H9 (cell line): ENCODE measurements around the gene DCAF10. TPM values are rescaled to one million over a fixed set of nuclear protein-coding genes. Genes with fewer than 3 reads are reported as not detected.

ENCODE experiments used
- DNase-seq: peaks from one replicate; pipeline ENCODE4 v3.0.0-alpha.2; 2017
- H2AFZ ChIP-seq: one replicate; pipeline ENCODE4 v1.6.1; 2013; ENCODE audit warnings: mild to moderate bottlenecking, low read length, control low read depth, moderate library complexity
- H2AK5ac ChIP-seq: 2 replicates; pipeline ENCODE4 v1.6.1; 2013; ENCODE audit warnings: low read length, control low read depth, mixed read lengths; ENCODE audit not compliant: insufficient read length
- H2BK120ac ChIP-seq: one replicate; pipeline ENCODE4 v1.6.1; 2013; ENCODE audit warnings: low read depth, mild to moderate bottlenecking, low read length, control low read depth, inconsistent platforms; ENCODE audit not compliant: poor library complexity, severe bottlenecking
- H2BK12ac ChIP-seq: 2 replicates; pipeline ENCODE4 v1.6.1; 2013; ENCODE audit warnings: low read length, control low read depth, mixed read lengths, low read depth; ENCODE audit not compliant: insufficient read length
- H2BK15ac ChIP-seq: 2 replicates; pipeline ENCODE4 v1.6.1; 2013; ENCODE audit warnings: low read depth, low read length, control low read depth
- H2BK20ac ChIP-seq: one replicate; pipeline ENCODE4 v1.6.1; 2013; ENCODE audit warnings: low read depth, mild to moderate bottlenecking, low read length, control low read depth, inconsistent platforms; ENCODE audit not compliant: poor library complexity, severe bottlenecking
- H2BK5ac ChIP-seq: 2 replicates; pipeline ENCODE4 v1.6.1; 2013; ENCODE audit warnings: low read length, control low read depth, mixed read lengths; ENCODE audit not compliant: insufficient read length
- H3K14ac ChIP-seq: 2 replicates; pipeline ENCODE4 v1.6.1; 2013; ENCODE audit warnings: low read length, control low read depth; ENCODE audit not compliant: insufficient read depth
- H3K18ac ChIP-seq: 2 replicates; pipeline ENCODE4 v1.6.1; 2013; ENCODE audit warnings: low read depth, mild to moderate bottlenecking, mixed read lengths, low read length, control low read depth; ENCODE audit not compliant: insufficient read length
- H3K23ac ChIP-seq: 2 replicates; pipeline ENCODE4 v1.6.1; 2013; ENCODE audit warnings: low read length, control low read depth, mixed read lengths, low read depth; ENCODE audit not compliant: insufficient read length
- H3K23me2 ChIP-seq: 2 replicates; pipeline ENCODE4 v1.6.1; 2013; ENCODE audit warnings: low read depth, mild to moderate bottlenecking, mixed read lengths, low read length, control low read depth; ENCODE audit not compliant: insufficient read length, poor library complexity, severe bottlenecking
- H3K27ac ChIP-seq: 2 replicates; pipeline ENCODE4 v1.5.1; 2013; ENCODE audit warnings: low read length, control low read depth, mixed read lengths, low read depth; ENCODE audit not compliant: insufficient read length
- H3K27me3 ChIP-seq: 2 replicates; pipeline ENCODE4 v1.6.1; 2013; ENCODE audit warnings: low read length, control low read depth, inconsistent platforms; ENCODE audit not compliant: insufficient read depth
- H3K4ac ChIP-seq: 2 replicates; pipeline ENCODE4 v1.6.1; 2013; ENCODE audit warnings: low read depth, mild to moderate bottlenecking, control low read depth, inconsistent platforms, low read length, moderate library complexity
- H3K4me1 ChIP-seq: 2 replicates; pipeline ENCODE4 v1.6.1; 2013; ENCODE audit warnings: low read length, control low read depth, inconsistent platforms; ENCODE audit not compliant: insufficient read depth
- H3K4me2 ChIP-seq: 2 replicates; pipeline ENCODE4 v1.6.1; 2013; ENCODE audit warnings: low read length, control low read depth, mixed read lengths; ENCODE audit not compliant: insufficient read length, insufficient read depth
- H3K56ac ChIP-seq: 2 replicates; pipeline ENCODE4 v1.6.1; 2013; ENCODE audit warnings: low read depth, mild to moderate bottlenecking, mixed read lengths, low read length, control low read depth; ENCODE audit not compliant: insufficient read length
- H3K79me1 ChIP-seq: 2 replicates; pipeline ENCODE4 v1.6.1; 2013; ENCODE audit warnings: low read depth, mild to moderate bottlenecking, moderate library complexity, low read length, control low read depth, inconsistent platforms; ENCODE audit not compliant: insufficient read depth, poor library complexity, severe bottlenecking
- H3K79me2 ChIP-seq: 2 replicates; pipeline ENCODE4 v1.6.1; 2013; ENCODE audit warnings: low read length, control low read depth, inconsistent platforms; ENCODE audit not compliant: insufficient read depth
- H3K9ac ChIP-seq: 2 replicates; pipeline ENCODE4 v1.6.1; 2013; ENCODE audit warnings: low read length, control low read depth, mixed read lengths; ENCODE audit not compliant: insufficient read length; ENCODE audit errors: extremely low read depth
- H3K9me3 ChIP-seq: one replicate; pipeline ENCODE4 v1.6.1; 2013; ENCODE audit warnings: low read depth, low read length, inconsistent platforms; ENCODE audit not compliant: control insufficient read depth
- H3T11ph ChIP-seq: one replicate; pipeline ENCODE4 v1.6.1; 2013; ENCODE audit warnings: mild to moderate bottlenecking, low read length, control low read depth, inconsistent platforms
- H4K20me1 ChIP-seq: one replicate; pipeline ENCODE4 v1.6.1; 2013; ENCODE audit not compliant: control insufficient read depth, insufficient read length, insufficient read depth
- H4K5ac ChIP-seq: 2 replicates; pipeline ENCODE4 v1.6.1; 2013; ENCODE audit warnings: low read depth, mild to moderate bottlenecking, mixed read lengths, low read length, control low read depth; ENCODE audit not compliant: insufficient read length
- H4K8ac ChIP-seq: replicated peaks from 2 replicates; pipeline ENCODE4 v1.6.1; 2013; ENCODE audit warnings: low read length, control low read depth, mixed read lengths, low read depth; ENCODE audit not compliant: insufficient read length
- H4K91ac ChIP-seq: 2 replicates; pipeline ENCODE4 v1.6.1; 2013; ENCODE audit warnings: low read depth, mild to moderate bottlenecking, moderate library complexity, mixed read lengths, low read length, control low read depth; ENCODE audit not compliant: insufficient read length
- H3K27ac Mint-ChIP-seq, 3 experiments: 2 replicates in 2 of 3; 3 replicates in 1 of 3; pipeline ENCODE4 v1.8.0; 2020 to 2021; ENCODE audit warnings: mixed read lengths in 3 of 3, mild to moderate bottlenecking in 1 of 3, moderate library complexity in 1 of 3
- H3K27me3 Mint-ChIP-seq: 2 replicates; pipeline ENCODE4 v1.8.0; 2021; ENCODE audit warnings: low read depth, mild to moderate bottlenecking, moderate library complexity, mixed read lengths
- H3K36me3 Mint-ChIP-seq, 3 experiments: 2 replicates in 2 of 3; 3 replicates in 1 of 3; pipeline ENCODE4 v1.8.0; 2020 to 2021; ENCODE audit warnings: low read depth in 3 of 3, mixed read lengths in 3 of 3; ENCODE audit not compliant: insufficient read depth in 1 of 3
- H3K4me1 Mint-ChIP-seq, 2 experiments: 2 replicates each; pipeline ENCODE4 v1.8.0; 2020; ENCODE audit warnings: mixed read lengths in 2 of 2
- H3K4me3 Mint-ChIP-seq, 2 experiments: 2 replicates in 1 of 2; 3 replicates in 1 of 2; pipeline ENCODE4 v1.8.0; 2020 to 2021; ENCODE audit warnings: mild to moderate bottlenecking in 2 of 2, mixed read lengths in 2 of 2, moderate library complexity in 1 of 2
- H3K9me3 Mint-ChIP-seq, 2 experiments: 2 replicates in 1 of 2; 3 replicates in 1 of 2; pipeline ENCODE4 v1.8.0; 2020; ENCODE audit warnings: mild to moderate bottlenecking in 2 of 2, mixed read lengths in 2 of 2, moderate library complexity in 1 of 2
- CTCF ChIP-seq: fragments of 200-600 bp; sonication (generic); conservative IDR thresholded peaks from 3 replicates; pipeline ENCODE4 v1.8.0; 2021; ENCODE audit warnings: antibody characterized with exemption, mild to moderate bottlenecking
- WGBS: extraction: QIAGEN DNeasy Blood & Tissue Kit; methylation state at CpG from one replicate; pipeline ENCODE4 v1.1.7; 2013; ENCODE audit warnings: missing lambda C conversion rate, low lambda C conversion rate, mixed read lengths; ENCODE audit not compliant: insufficient read length; ENCODE audit errors: extremely low coverage; 5-methylcytosine and 5-hydroxymethylcytosine counted together
- total RNA-seq: library from RNA; stranded (reverse); gene quantifications from 2 replicates; pipeline ENCODE4 v1.2.1, GENCODE V29; 2021

The DCAF10 gene
- total RNA-seq, 1 experiment from 2014 or later: 13.4 TPM

DNA sequence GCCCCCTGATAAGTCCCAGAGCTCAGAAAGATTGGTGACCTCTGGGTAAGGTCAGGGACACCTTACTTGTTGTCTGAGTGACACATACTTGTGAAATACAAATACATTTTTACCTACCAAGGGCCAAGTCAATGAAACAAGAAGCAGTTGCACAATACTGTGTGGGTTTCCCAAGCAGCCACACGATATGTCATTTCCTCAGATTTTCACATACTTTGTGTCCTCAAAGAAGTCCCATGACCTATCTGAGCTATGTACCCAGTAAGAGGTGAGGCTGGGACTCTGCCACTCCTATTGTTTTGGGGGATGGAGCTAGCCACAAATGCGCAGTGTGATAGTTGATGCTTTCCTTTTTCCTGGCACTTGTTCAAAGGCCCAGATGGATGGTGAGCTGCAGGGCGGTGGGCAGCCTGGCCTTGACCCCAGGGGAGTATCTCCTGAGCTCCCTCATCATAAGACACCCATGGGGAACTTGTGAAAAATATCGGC is 108.1 kb downstream of the DCAF10 start:
- no peak overlapping the region for H2BK120ac ChIP-seq
- H3K14ac ChIP-seq: no peak overlapping the region
- H2AFZ ChIP-seq: no peak overlapping the region
- H3T11ph ChIP-seq: no peak overlapping the region
- no peak overlapping the region for H4K91ac ChIP-seq
- H2BK20ac ChIP-seq: no peak overlapping the region
- H4K5ac ChIP-seq: no peak overlapping the region
- no peak overlapping the region for H3K4me3 Mint-ChIP-seq
- no peak overlapping the region for H3K27ac ChIP-seq
- TF ChIP-seq CTCF: no peak
- no peak overlapping the region for H3K4me2 ChIP-seq
- peaks cover 4% of the 10 kb centered on the region; the same call in 1 of the 2 replicates for H3K4me1 ChIP-seq
- WGBS: no CpG with 5 or more reads among the region's 4 CpGs
- H2BK5ac ChIP-seq: no peak overlapping the region
- H3K79me1 ChIP-seq: no peaks in the 10 kb centered on the region
- H3K36me3 Mint-ChIP-seq: no peaks in the 10 kb centered on the region
- no peak overlapping the region for H3K23ac ChIP-seq
- no peaks in the 10 kb centered on the region for H3K9me3 ChIP-seq
- no peaks in the 10 kb centered on the region for H4K20me1 ChIP-seq
- no peak for DNase-seq
- no peak overlapping the region for H2BK12ac ChIP-seq
- no peak overlapping the region for H2AK5ac ChIP-seq
- no peak overlapping the region for H3K18ac ChIP-seq
- no peaks in the 10 kb centered on the region for H3K27me3 ChIP-seq
- H3K27me3 Mint-ChIP-seq: peaks cover 27% of the 10 kb centered on the region
- no peak overlapping the region for H4K8ac ChIP-seq
- no peak overlapping the region for H3K9ac ChIP-seq
- H3K27ac Mint-ChIP-seq: no peak overlapping the region
- peaks cover 10% of the 10 kb centered on the region for H3K23me2 ChIP-seq
- no peak overlapping the region for H2BK15ac ChIP-seq
- no peaks in the 10 kb centered on the region for H3K9me3 Mint-ChIP-seq
- H3K4ac ChIP-seq: no peak overlapping the region
- H3K4me1 Mint-ChIP-seq: peaks cover 13 to 14% of the 10 kb centered on the region in 2 experiments
- H3K56ac ChIP-seq: no peak overlapping the region
- no peaks in the 10 kb centered on the region for H3K79me2 ChIP-seq
